PC-9 (cell line): Measurements from ENCODE around the gene GYS1. TPM values are rescaled to one million over a fixed set of nuclear protein-coding genes. Genes with fewer than 3 reads are reported as not detected.
"Not testable (repeated sequence)": the region's sequence is repeated elsewhere in the genome, so short reads cannot be mapped to it uniquely, and the experiment has no call there.

ENCODE experiments used
- Bru-seq: library from RNA; stranded (reverse); fragments of 400-500 nt; gene quantifications from one replicate; lab custom pipeline; 2021; lab: Mats Ljungman, UMichigan
- BruChase-seq, 2 experiments: library from RNA; stranded (reverse); fragments of 400-500 nt; gene quantifications; one replicate each; lab custom pipeline; 2021; lab: Mats Ljungman, UMichigan
- BruUV-seq: library from RNA; stranded (reverse); fragments of 400-500 nt; replicated peaks from 2 replicates; lab custom pipeline; 2021; lab: Mats Ljungman, UMichigan
- CTCF ChIA-PET: fragments of 300-600 bp; sonication (Branson Sonifier 250); formaldehyde crosslinking; loops from one replicate; lab custom pipeline; 2022; ENCODE audit warnings: antibody characterized with exemption; lab: Charles Lee
- POLR2A ChIA-PET: fragments of 300-600 bp; sonication (Branson Sonifier 250); formaldehyde crosslinking; loops from one replicate; lab custom pipeline; 2022; ENCODE audit warnings: antibody characterized with exemption; ENCODE audit not compliant: unreplicated experiment; lab: Charles Lee
- DNase-seq, 2 experiments: peaks; one replicate each; pipeline versions ENCODE4 v3.0.0 to v3.0.0-alpha.2; 2015 to 2022; ENCODE audit warnings: mixed read lengths in 1 of 2
- H2AFZ ChIP-seq: fragments of 200-600 bp; sonication (generic); 2 replicates; pipeline ENCODE4 v1.8.1; 2017; ENCODE audit warnings: antibody characterized with exemption
- H3F3A ChIP-seq: fragments of 200-600 bp; sonication (generic); 2 replicates; pipeline ENCODE4 v1.8.1; 2017; ENCODE audit warnings: antibody characterized with exemption, mild to moderate bottlenecking, low read depth; ENCODE audit not compliant: insufficient read depth
- H3K27ac ChIP-seq: fragments of 200-600 bp; sonication (generic); 2 replicates; pipeline ENCODE4 v1.6.1; 2016; ENCODE audit warnings: mixed run types
- H3K27me3 ChIP-seq: fragments of 200-600 bp; sonication (generic); 2 replicates; pipeline ENCODE4 v1.6.1; 2016; ENCODE audit warnings: low read depth, mixed run types; ENCODE audit not compliant: insufficient read depth
- H3K36me3 ChIP-seq: fragments of 200-600 bp; sonication (generic); 2 replicates; pipeline ENCODE4 v1.6.1; 2016; ENCODE audit warnings: low read depth, mixed run types
- H3K4me1 ChIP-seq: fragments of 200-600 bp; sonication (generic); replicated peaks from 2 replicates; pipeline ENCODE4 v1.6.1; 2016; ENCODE audit warnings: mixed run types; ENCODE audit not compliant: insufficient read depth
- H3K4me2 ChIP-seq: fragments of 200-600 bp; sonication (generic); 2 replicates; pipeline ENCODE4 v1.6.1; 2017; ENCODE audit warnings: mixed run types
- H3K4me3 ChIP-seq: fragments of 200-600 bp; sonication (generic); 2 replicates; pipeline ENCODE4 v1.6.1; 2016; ENCODE audit warnings: mixed run types
- H3K79me2 ChIP-seq: fragments of 200-600 bp; sonication (generic); 2 replicates; pipeline ENCODE4 v1.6.1; 2017; ENCODE audit warnings: low read depth, mixed run types
- H3K9me2 ChIP-seq: fragments of 200-600 bp; sonication (generic); 2 replicates; pipeline ENCODE4 v1.8.1; 2017; ENCODE audit warnings: mild to moderate bottlenecking; ENCODE audit not compliant: insufficient read depth
- H3K9me3 ChIP-seq: fragments of 200-600 bp; sonication (generic); 2 replicates; pipeline ENCODE4 v1.8.1; 2016; ENCODE audit warnings: low read depth; ENCODE audit not compliant: insufficient read depth
- H4K20me1 ChIP-seq: fragments of 200-600 bp; sonication (generic); 2 replicates; pipeline ENCODE4 v1.8.1; 2017; ENCODE audit not compliant: insufficient read depth
- CTCF ChIP-seq: fragments of 200-600 bp; sonication (generic); conservative IDR thresholded peaks from 2 replicates; pipeline ENCODE4 v1.6.1; 2017; ENCODE audit warnings: mixed run types, antibody characterized with exemption, mild to moderate bottlenecking, moderate library complexity
- EZH2 ChIP-seq: fragments of 200-600 bp; sonication (generic); IDR thresholded peaks from 2 replicates; pipeline ENCODE4 v1.8.0; 2017; ENCODE audit warnings: antibody characterized with exemption, low read depth
- intact Hi-C: fragments of 100-400 bp; cut with micrococcal nuclease; formaldehyde crosslinking; loops from one replicate; pipeline ENCODE4 v1.10.0; 2022; ENCODE audit not compliant: unreplicated experiment
- long read RNA-seq: library from polyadenylated mRNA; stranded (forward); transcript quantifications from one replicate; pipeline ENCODE4 v2.0.0, GENCODE V29; 2022
- total RNA-seq: library from RNA; stranded (reverse); gene quantifications from 2 replicates; pipeline ENCODE4 v1.2.3, GENCODE V29; 2021

Gene GYS1
- total RNA-seq, result 47.5 and 54.2 TPM in 2 replicates
- Bru-seq, nascent RNA, result percentile 65 among the genes with signal in this experiment
- percentile 76 among the genes with signal in this experiment for BruChase-seq, experiment 1, labeled RNA remaining after a 2-hour chase
- percentile 78 among the genes with signal in this experiment for BruChase-seq, experiment 2, labeled RNA remaining after a 6-hour chase
- long read RNA-seq, transcript GYS1-202 (16 exons, 3,574 nt), result major isoform, 17 of 27 reads
- long read RNA-seq, partial matches to known transcripts, result 6 of 27 reads
- long read RNA-seq, other reads (novel, unspliced or antisense), result 4 of 27 reads

- no TSS peak for BruUV-seq
- TF ChIP-seq EZH2, result no peak
- TF ChIP-seq CTCF, result peak; percentile 91
Measured at GRCh38 chr19:48993175-48994034, at the start of gene GYS1, which contains the start of gene RUVBL2. GYS1 (minus strand) TSS chr19:48993309; CDS start chr19:48993112, 197 bp downstream. RUVBL2 (plus strand) TSS chr19:48993887; CDS start chr19:48993912, 25 bp downstream.

DNA sequence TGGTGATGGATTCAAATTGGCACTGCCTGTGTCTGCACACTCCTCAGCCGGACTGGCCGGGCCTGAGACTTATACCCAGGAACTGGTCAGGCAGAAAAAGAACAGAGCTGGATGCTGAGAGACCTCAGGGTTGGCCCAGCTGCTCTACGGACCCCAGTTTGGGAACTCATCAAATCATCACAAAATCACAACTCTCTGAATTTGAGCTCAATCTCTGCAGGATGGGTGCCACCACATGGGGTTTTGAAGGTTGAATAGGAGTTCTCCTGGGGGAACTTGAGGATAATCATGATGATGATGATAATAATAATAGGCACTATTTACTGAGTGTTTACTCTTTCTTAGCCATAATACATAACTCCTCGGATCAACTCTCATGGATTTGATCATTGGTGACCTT, 49.6 kb upstream of the GYS1 start:
- peaks cover 30% of the 10 kb centered on the region for H3K4me1 ChIP-seq
- H3K27ac ChIP-seq, H3K4me3 ChIP-seq, H3K9me3 ChIP-seq, DNase-seq, H2AFZ ChIP-seq, intact Hi-C loops, POLR2A ChIA-PET, CTCF ChIA-PET, H3K79me2 ChIP-seq, H3K36me3 ChIP-seq, H3K27me3 ChIP-seq, H4K20me1 ChIP-seq, H3K9me2 ChIP-seq: not testable (repeated sequence)
- peak overlapping the region; percentile 58 for H3K4me2 ChIP-seq
- TSS peak; percentile 43 for BruUV-seq
- H3F3A ChIP-seq, result peaks cover 11% of the 10 kb centered on the region; the same call in 1 of the 2 replicates

More at GRCh38 chr19:48993175-48994034, at the start of gene GYS1, which contains the start of gene RUVBL2:
- ChIA-PET CTCF (interaction anchor here (0.6 to 2.6 kb wide), 20 partner anchors 10 to 824 kb away, joined by 3 to 11 read pairs (median 4); partner anchors contain the start of gene CGB7), POLR2A (interaction anchor here (0.5 to 1.3 kb wide), 29 partner anchors 10 to 682 kb away, joined by 3 to 12 read pairs (median 4); partner anchors contain the start of genes CA11, CGB7, PIH1D1 and RPL18)
- peak within 1 kb of the TSS; percentile 95 for H3K4me2 ChIP-seq
- intact Hi-C loops, result loop anchor here (2.0 to 10.0 kb wide), 5 partner anchors 29 to 651 kb away; partner anchors contain the start of genes CA11, FTL, RRAS and SCAF1
- H3F3A ChIP-seq, result peaks cover 12% of the 10 kb centered on the region
- 0 out of 2 replicates have a peak, but pooled peaks cover 5% of the 10 kb centered on the region for H3K36me3 ChIP-seq
- H3K27me3 ChIP-seq, result no peaks in the 10 kb centered on the region
- peak within 1 kb of the TSS; percentile 92 for H2AFZ ChIP-seq
- peaks cover 75% of the 10 kb centered on the region for H3K79me2 ChIP-seq
- H3K4me1 ChIP-seq, result peaks cover 16% of the 10 kb centered on the region
- peaks cover 26% of the 10 kb centered on the region for H4K20me1 ChIP-seq
- no peaks in the 10 kb centered on the region for H3K9me3 ChIP-seq
- peak within 1 kb of the TSS; percentile 41; the same call in 1 of the 2 replicates for H3K27ac ChIP-seq
- peak within 1 kb of the TSS; percentile 97 for H3K4me3 ChIP-seq
- H3K9me2 ChIP-seq, result no peaks in the 10 kb centered on the region
- peak; percentile 99 for DNase-seq

DNA sequence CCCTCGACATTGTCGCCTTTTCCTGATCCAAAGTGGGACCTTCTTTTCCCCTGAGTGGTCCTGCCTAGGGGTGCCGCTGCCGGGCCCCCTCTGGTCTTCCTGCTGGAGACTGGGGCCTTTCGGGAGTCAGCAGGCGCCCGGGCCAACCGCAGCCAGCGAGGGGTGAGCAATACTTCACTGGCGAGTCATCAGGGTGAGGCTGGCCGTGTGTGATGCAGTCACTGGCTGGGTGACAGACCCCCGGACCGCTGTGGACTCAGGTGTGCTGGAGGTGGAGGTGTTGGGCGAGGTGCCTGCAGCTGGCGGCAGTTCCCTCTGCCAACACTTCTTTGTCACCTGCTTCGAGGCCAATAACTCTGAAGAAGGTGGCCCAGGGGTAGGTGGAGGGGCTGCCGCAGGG, 49.1 kb upstream of the GYS1 start:
- H3K36me3 ChIP-seq, result no peaks in the 10 kb centered on the region
- peaks cover 30% of the 10 kb centered on the region for H3K4me1 ChIP-seq
- peak overlapping the region; percentile 58 for H3K4me2 ChIP-seq
- H3K9me3 ChIP-seq, result no peaks in the 10 kb centered on the region
- H3K4me3 ChIP-seq, result no peak overlapping the region
- H3K27ac ChIP-seq, result no peak overlapping the region
- H2AFZ ChIP-seq, result peak overlapping the region; percentile 26; the same call in 1 of the 2 replicates
- no TSS peak for BruUV-seq
- CTCF ChIA-PET, result no interaction called here
- no peaks in the 10 kb centered on the region for H3K9me2 ChIP-seq
- no peaks in the 10 kb centered on the region for H4K20me1 ChIP-seq
- peaks cover 11% of the 10 kb centered on the region; the same call in 1 of the 2 replicates for H3F3A ChIP-seq
- intact Hi-C loops, result no loop called here
- POLR2A ChIA-PET, result no interaction called here
- DNase-seq, result peak; percentile 67 to 87
- no peaks in the 10 kb centered on the region for H3K27me3 ChIP-seq
- TF ChIP-seq CTCF, result no peak
- no peak for TF ChIP-seq EZH2
- no peaks in the 10 kb centered on the region for H3K79me2 ChIP-seq

DNA sequence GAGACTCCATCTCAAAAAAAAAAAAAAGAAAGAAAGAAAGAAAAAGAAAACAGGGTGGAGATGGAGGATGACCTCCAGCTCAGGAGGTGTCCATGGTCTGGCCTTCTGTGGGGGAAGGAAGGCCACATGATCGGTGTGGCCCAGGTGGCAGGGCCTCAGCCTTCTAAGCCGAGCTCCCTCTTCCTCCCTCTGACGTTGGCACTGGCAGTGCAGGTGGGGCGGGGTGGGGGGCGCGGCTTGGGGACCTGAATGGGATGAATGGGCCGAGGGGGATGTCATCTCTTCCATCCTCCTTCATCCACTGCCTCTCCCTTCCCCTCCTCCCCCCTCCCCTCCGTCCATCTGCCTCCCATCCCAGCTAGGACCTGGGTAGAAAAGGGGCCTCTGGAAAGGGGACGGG, 46.6 kb upstream of the GYS1 start:
- peaks cover 30% of the 10 kb centered on the region for H3K4me1 ChIP-seq
- H2AFZ ChIP-seq, H3K4me2 ChIP-seq, H3K27ac ChIP-seq, H4K20me1 ChIP-seq, H3K27me3 ChIP-seq, BruUV-seq, H3K9me3 ChIP-seq, H3K79me2 ChIP-seq, H3K36me3 ChIP-seq, H3K9me2 ChIP-seq, H3K4me3 ChIP-seq, intact Hi-C loops, DNase-seq: not testable (repeated sequence)
- ChIA-PET CTCF (interaction anchor here (0.9 kb wide), 1 partner anchor 16 kb away, joined by 5 read pairs; no protein-coding TSS in a partner anchor), POLR2A (interaction anchor here (0.7 kb wide), 1 partner anchor 394 kb away, joined by 7 read pairs; no protein-coding TSS in a partner anchor)
- H3F3A ChIP-seq, result peaks cover 11% of the 10 kb centered on the region; the same call in 1 of the 2 replicates
